ENCODE data around the gene DUSP8.

DUSP8 gene

DNA sequence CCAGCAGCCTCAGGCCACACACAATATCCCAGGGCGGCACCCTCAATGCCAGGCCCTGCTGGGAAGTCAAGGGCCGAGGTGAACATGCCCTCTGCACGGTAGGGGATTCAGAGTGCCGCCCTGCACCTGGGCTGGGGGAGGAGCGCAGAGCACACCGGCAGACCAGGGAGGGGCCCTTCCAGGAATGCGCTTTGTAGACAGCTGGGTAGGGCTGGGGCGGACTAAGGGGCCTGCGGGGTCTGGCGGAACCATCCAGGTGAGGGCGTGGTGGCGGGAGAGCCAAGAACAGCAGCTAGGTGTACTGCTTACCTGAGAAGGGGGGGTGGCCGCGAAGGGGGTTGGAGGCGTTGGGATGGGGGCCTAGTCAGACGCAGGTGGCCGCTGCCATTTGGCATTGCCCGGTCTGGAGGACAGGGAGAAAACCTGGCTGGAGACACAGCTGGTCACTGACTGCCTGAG, 26.0 kb downstream of the DUSP8 start (continued):
- TF ChIP-seq BACH2 (CRISPR knock-in tag; IDR thresholded peaks at IDR 0.05; ENCODE audit: borderline replicate concordance) (no peak), ESRRG (CRISPR knock-in tag; IDR thresholded peaks at IDR 0.05) (no peak), ZC3H10 (CRISPR knock-in tag; IDR thresholded peaks at IDR 0.05) (no peak), ZNF8 (CRISPR knock-in tag; IDR thresholded peaks at IDR 0.05) (no peak)
- TF ChIP-seq, protein P1, sequence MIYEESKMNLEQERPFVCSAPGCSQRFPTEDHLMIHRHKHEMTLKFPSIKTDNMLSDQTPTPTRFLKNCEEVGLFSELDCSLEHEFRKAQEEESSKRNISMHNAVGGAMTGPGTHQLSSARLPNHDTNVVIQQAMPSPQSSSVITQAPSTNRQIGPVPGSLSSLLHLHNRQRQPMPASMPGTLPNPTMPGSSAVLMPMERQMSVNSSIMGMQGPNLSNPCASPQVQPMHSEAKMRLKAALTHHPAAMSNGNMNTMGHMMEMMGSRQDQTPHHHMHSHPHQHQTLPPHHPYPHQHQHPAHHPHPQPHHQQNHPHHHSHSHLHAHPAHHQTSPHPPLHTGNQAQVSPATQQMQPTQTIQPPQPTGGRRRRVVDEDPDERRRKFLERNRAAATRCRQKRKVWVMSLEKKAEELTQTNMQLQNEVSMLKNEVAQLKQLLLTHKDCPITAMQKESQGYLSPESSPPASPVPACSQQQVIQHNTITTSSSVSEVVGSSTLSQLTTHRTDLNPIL (CRISPR knock-in tag; IDR thresholded peaks at IDR 0.05; ENCODE audit: low read depth) = no peak
- TF ChIP-seq, protein P2, sequence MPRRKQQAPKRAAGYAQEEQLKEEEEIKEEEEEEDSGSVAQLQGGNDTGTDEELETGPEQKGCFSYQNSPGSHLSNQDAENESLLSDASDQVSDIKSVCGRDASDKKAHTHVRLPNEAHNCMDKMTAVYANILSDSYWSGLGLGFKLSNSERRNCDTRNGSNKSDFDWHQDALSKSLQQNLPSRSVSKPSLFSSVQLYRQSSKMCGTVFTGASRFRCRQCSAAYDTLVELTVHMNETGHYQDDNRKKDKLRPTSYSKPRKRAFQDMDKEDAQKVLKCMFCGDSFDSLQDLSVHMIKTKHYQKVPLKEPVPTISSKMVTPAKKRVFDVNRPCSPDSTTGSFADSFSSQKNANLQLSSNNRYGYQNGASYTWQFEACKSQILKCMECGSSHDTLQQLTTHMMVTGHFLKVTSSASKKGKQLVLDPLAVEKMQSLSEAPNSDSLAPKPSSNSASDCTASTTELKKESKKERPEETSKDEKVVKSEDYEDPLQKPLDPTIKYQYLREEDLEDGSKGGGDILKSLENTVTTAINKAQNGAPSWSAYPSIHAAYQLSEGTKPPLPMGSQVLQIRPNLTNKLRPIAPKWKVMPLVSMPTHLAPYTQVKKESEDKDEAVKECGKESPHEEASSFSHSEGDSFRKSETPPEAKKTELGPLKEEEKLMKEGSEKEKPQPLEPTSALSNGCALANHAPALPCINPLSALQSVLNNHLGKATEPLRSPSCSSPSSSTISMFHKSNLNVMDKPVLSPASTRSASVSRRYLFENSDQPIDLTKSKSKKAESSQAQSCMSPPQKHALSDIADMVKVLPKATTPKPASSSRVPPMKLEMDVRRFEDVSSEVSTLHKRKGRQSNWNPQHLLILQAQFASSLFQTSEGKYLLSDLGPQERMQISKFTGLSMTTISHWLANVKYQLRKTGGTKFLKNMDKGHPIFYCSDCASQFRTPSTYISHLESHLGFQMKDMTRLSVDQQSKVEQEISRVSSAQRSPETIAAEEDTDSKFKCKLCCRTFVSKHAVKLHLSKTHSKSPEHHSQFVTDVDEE (CRISPR knock-in tag; IDR thresholded peaks at IDR 0.05) = no peak

DNA sequence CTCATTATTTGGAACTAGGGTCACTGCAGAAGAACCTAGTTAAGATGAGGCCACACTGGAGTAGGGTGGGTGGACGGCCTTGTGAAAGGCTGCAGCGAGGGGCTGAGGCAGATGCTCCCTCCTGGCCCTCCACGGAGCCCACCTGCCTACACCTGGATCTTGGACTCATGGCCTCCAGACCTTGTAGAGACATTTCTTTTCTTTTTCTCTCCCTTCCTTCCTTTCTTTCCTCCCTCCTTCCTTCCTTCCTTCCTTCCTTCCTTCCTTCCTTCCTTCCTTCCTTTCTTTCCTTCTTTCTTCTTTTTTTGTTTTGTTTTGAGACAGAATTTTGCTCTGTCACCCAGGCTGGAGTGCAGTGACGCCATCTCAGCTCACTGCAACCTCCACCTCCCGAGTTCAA, 26.6 kb downstream of the DUSP8 start:
- no peak for TF ChIP-seq ZC3H10 (CRISPR knock-in tag; IDR thresholded peaks at IDR 0.05)
- no peak for TF ChIP-seq RARB (CRISPR knock-in tag; IDR thresholded peaks at IDR 0.05)
- TF ChIP-seq BACH2 (CRISPR knock-in tag; IDR thresholded peaks at IDR 0.05; ENCODE audit: borderline replicate concordance) = no peak
- no peak for TF ChIP-seq ESRRG (CRISPR knock-in tag; IDR thresholded peaks at IDR 0.05)
- TF ChIP-seq, protein P1 (CRISPR knock-in tag; IDR thresholded peaks at IDR 0.05; ENCODE audit: low read depth) = no peak
- no peak for TF ChIP-seq TOX (CRISPR knock-in tag; IDR thresholded peaks at IDR 0.05; ENCODE audit: borderline replicate concordance)
- no peak for TF ChIP-seq ISL1 (CRISPR knock-in tag; IDR thresholded peaks at IDR 0.05)
- TF ChIP-seq, protein P3, sequence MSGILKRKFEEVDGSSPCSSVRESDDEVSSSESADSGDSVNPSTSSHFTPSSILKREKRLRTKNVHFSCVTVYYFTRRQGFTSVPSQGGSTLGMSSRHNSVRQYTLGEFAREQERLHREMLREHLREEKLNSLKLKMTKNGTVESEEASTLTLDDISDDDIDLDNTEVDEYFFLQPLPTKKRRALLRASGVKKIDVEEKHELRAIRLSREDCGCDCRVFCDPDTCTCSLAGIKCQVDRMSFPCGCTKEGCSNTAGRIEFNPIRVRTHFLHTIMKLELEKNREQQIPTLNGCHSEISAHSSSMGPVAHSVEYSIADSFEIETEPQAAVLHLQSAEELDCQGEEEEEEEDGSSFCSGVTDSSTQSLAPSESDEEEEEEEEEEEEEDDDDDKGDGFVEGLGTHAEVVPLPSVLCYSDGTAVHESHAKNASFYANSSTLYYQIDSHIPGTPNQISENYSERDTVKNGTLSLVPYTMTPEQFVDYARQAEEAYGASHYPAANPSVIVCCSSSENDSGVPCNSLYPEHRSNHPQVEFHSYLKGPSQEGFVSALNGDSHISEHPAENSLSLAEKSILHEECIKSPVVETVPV (CRISPR knock-in tag; IDR thresholded peaks at IDR 0.05) = no peak
- TF ChIP-seq ZNF565 (CRISPR knock-in tag; conservative IDR thresholded peaks at IDR 0.05; ENCODE audit: low read depth) = no peak
- TF ChIP-seq, protein P4, sequence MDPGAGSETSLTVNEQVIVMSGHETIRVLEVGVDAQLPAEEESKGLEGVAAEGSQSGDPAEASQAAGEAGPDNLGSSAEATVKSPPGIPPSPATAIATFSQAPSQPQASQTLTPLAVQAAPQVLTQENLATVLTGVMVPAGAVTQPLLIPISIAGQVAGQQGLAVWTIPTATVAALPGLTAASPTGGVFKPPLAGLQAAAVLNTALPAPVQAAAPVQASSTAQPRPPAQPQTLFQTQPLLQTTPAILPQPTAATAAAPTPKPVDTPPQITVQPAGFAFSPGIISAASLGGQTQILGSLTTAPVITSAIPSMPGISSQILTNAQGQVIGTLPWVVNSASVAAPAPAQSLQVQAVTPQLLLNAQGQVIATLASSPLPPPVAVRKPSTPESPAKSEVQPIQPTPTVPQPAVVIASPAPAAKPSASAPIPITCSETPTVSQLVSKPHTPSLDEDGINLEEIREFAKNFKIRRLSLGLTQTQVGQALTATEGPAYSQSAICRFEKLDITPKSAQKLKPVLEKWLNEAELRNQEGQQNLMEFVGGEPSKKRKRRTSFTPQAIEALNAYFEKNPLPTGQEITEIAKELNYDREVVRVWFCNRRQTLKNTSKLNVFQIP (CRISPR knock-in tag; IDR thresholded peaks at IDR 0.05; ENCODE audit: borderline replicate concordance, low read depth) = no peak
- TF ChIP-seq TCF4 (CRISPR knock-in tag; IDR thresholded peaks at IDR 0.05; ENCODE audit: borderline replicate concordance) = no peak
- no peak for ATAC-seq

DNA sequence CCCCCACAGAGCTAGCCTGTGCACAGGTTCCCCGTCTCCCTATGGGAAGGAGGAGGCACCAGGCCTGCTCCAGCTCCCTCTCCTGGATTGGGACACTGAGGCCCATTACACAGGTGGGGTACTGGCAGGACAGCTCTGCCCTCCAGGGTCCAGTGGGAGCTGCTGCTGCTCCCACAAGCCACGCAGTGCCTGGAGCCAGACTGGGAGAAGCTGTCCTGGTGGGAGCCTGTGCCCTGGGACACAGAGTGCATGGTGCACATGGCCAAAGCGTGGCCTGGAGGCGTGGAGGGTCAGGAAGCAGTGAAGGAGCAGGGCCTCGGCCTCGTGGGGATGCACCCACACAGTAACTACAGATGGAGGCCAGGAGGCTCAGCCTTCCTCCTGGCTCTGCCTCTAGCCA, 27.5 kb downstream of the DUSP8 start:
- TF ChIP-seq ARNTL (CRISPR knock-in tag; IDR thresholded peaks at IDR 0.05; ENCODE audit: borderline replicate concordance, low read depth) = no peak
- no peak for TF ChIP-seq PPARA (CRISPR knock-in tag; IDR thresholded peaks at IDR 0.05; ENCODE audit: borderline replicate concordance)
- no peak for TF ChIP-seq TCF4 (CRISPR knock-in tag; IDR thresholded peaks at IDR 0.05; ENCODE audit: borderline replicate concordance)
- TF ChIP-seq ZC3H10 (CRISPR knock-in tag; IDR thresholded peaks at IDR 0.05) = no peak
- TF ChIP-seq, protein P5, sequence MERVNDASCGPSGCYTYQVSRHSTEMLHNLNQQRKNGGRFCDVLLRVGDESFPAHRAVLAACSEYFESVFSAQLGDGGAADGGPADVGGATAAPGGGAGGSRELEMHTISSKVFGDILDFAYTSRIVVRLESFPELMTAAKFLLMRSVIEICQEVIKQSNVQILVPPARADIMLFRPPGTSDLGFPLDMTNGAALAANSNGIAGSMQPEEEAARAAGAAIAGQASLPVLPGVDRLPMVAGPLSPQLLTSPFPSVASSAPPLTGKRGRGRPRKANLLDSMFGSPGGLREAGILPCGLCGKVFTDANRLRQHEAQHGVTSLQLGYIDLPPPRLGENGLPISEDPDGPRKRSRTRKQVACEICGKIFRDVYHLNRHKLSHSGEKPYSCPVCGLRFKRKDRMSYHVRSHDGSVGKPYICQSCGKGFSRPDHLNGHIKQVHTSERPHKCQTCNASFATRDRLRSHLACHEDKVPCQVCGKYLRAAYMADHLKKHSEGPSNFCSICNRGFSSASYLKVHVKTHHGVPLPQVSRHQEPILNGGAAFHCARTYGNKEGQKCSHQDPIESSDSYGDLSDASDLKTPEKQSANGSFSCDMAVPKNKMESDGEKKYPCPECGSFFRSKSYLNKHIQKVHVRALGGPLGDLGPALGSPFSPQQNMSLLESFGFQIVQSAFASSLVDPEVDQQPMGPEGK (CRISPR knock-in tag; IDR thresholded peaks at IDR 0.05; ENCODE audit: borderline replicate concordance) = no peak
- no peak for TF ChIP-seq BACH2 (CRISPR knock-in tag; IDR thresholded peaks at IDR 0.05; ENCODE audit: borderline replicate concordance)
- ATAC-seq = no peak

Measured in SK-N-SH treated with all-trans-retinoic acid at 6 μM for 48 hours (cell line).